ENCODE results near the gene IGSF1. TPM values are rescaled to one million over a fixed set of nuclear protein-coding genes. Genes with fewer than 3 reads are reported as not detected.

Gene IGSF1, protein sequence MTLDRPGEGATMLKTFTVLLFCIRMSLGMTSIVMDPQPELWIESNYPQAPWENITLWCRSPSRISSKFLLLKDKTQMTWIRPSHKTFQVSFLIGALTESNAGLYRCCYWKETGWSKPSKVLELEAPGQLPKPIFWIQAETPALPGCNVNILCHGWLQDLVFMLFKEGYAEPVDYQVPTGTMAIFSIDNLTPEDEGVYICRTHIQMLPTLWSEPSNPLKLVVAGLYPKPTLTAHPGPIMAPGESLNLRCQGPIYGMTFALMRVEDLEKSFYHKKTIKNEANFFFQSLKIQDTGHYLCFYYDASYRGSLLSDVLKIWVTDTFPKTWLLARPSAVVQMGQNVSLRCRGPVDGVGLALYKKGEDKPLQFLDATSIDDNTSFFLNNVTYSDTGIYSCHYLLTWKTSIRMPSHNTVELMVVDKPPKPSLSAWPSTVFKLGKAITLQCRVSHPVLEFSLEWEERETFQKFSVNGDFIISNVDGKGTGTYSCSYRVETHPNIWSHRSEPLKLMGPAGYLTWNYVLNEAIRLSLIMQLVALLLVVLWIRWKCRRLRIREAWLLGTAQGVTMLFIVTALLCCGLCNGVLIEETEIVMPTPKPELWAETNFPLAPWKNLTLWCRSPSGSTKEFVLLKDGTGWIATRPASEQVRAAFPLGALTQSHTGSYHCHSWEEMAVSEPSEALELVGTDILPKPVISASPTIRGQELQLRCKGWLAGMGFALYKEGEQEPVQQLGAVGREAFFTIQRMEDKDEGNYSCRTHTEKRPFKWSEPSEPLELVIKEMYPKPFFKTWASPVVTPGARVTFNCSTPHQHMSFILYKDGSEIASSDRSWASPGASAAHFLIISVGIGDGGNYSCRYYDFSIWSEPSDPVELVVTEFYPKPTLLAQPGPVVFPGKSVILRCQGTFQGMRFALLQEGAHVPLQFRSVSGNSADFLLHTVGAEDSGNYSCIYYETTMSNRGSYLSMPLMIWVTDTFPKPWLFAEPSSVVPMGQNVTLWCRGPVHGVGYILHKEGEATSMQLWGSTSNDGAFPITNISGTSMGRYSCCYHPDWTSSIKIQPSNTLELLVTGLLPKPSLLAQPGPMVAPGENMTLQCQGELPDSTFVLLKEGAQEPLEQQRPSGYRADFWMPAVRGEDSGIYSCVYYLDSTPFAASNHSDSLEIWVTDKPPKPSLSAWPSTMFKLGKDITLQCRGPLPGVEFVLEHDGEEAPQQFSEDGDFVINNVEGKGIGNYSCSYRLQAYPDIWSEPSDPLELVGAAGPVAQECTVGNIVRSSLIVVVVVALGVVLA (N-terminal part only)
- total RNA-seq (not detected), polyA plus RNA-seq (not detected), total RNA-seq (0 to 0.06 (median 0) reads per million in 6 experiments)

GRCh38 chrX:131288738-131289511 is at the start of gene IGSF1:
Gene IGSF1, minus strand, starts transcription at chrX:131289306. Its CDS starts 2,632 bp downstream, at chrX:131286674.
- H3K27ac Mint-ChIP-seq = no peak within 1 kb of the TSS
- H3K4me3 Mint-ChIP-seq = peak within 1 kb of the TSS in 6 of 10 donors; percentile 39 to 54 (median 50)

GRCh38 chrX:131332331-131332730 is 43.2 kb upstream of the IGSF1 start:
- no peak for DNase-seq
- H3K27me3 Mint-ChIP-seq = peaks cover 0 to 4% (median 1%) of the 10 kb centered on the region in 5 donors
- no peak for ATAC-seq
- H3K36me3 Mint-ChIP-seq = no peaks in the 10 kb centered on the region
- H3K9me3 Mint-ChIP-seq = peaks cover 0 to 12% (median 0%) of the 10 kb centered on the region in 9 donors
- H3K27ac Mint-ChIP-seq = no peak overlapping the region
- POLR2A ChIA-PET = no interaction called here
- H3K4me3 Mint-ChIP-seq = no peak overlapping the region
- H3K4me1 Mint-ChIP-seq = no peaks in the 10 kb centered on the region

More at GRCh38 chrX:131288738-131289511, at the start of gene IGSF1:
- ATAC-seq = no peak
- no peaks in the 10 kb centered on the region for H3K36me3 Mint-ChIP-seq
- no peak for DNase-seq
- peaks cover 0 to 5% (median 2%) of the 10 kb centered on the region in 4 donors for H3K4me1 Mint-ChIP-seq
- POLR2A ChIA-PET = no interaction called here
- peaks cover 0 to 5% (median 0%) of the 10 kb centered on the region in 9 donors for H3K9me3 Mint-ChIP-seq
- peaks cover 2 to 34% (median 13%) of the 10 kb centered on the region in 5 donors for H3K27me3 Mint-ChIP-seq

DNA sequence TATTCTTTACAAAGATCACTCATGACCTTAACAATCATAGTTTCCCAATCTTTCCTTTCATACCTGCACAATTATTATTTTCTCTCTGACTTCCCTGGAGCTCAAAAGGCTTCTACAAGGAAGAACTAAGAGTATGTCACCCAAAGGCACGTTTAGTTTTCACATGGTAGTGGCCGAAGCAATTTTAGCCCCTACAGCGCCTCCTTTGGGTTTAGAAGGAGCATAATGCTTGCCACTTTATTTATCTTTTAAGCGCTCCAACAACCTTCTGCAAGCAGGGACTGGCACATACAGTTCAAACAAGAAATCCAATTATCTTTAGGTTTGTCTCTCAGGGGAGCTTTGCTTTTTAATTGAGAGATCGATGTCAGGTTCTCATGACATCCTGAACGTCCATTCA is 42.0 kb upstream of the IGSF1 start:
- no peaks in the 10 kb centered on the region for H3K4me1 Mint-ChIP-seq
- H3K9me3 Mint-ChIP-seq = peaks cover 0 to 21% (median 6%) of the 10 kb centered on the region in 9 donors
- H3K36me3 Mint-ChIP-seq = peaks cover 0 to 5% (median 2%) of the 10 kb centered on the region in 3 donors
- ATAC-seq (no peak), DNase-seq (no peak)
- H3K4me3 Mint-ChIP-seq = no peak overlapping the region
- H3K27ac Mint-ChIP-seq = no peak overlapping the region
- POLR2A ChIA-PET = no interaction called here
- H3K27me3 Mint-ChIP-seq = peaks cover 0 to 5% (median 1%) of the 10 kb centered on the region in 5 donors

- no peak for DNase-seq
- no peak overlapping the region for H3K4me3 Mint-ChIP-seq
- ATAC-seq = no peak
- H3K27ac Mint-ChIP-seq = no peak overlapping the region
- POLR2A ChIA-PET = no interaction called here
- peaks cover 0 to 24% (median 6%) of the 10 kb centered on the region in 9 donors for H3K9me3 Mint-ChIP-seq
- no peaks in the 10 kb centered on the region for H3K4me1 Mint-ChIP-seq
- peaks cover 0 to 5% (median 2%) of the 10 kb centered on the region in 3 donors for H3K36me3 Mint-ChIP-seq
- peaks cover 0 to 4% (median 1%) of the 10 kb centered on the region in 5 donors for H3K27me3 Mint-ChIP-seq
These were observed 41.6 kb upstream of the IGSF1 start for GRCh38 chrX:131330735-131331134.

- Mint-ChIP-seq H3K27me3 (peaks cover 0 to 11% (median 0%) of the 10 kb centered on the region in 5 donors), H3K9me3 (peaks cover 0 to 12% (median 5%) of the 10 kb centered on the region in 9 donors), H3K36me3 (peaks cover 0 to 5% (median 2%) of the 10 kb centered on the region in 3 donors), H3K4me1 (no peaks in the 10 kb centered on the region), H3K27ac (no peak overlapping the region), H3K4me3 (no peak overlapping the region)
- ATAC-seq (no peak), DNase-seq (no peak)
- POLR2A ChIA-PET = no interaction called here
These were observed 33.5 kb upstream of the IGSF1 start for GRCh38 chrX:131322651-131323050.

DNA sequence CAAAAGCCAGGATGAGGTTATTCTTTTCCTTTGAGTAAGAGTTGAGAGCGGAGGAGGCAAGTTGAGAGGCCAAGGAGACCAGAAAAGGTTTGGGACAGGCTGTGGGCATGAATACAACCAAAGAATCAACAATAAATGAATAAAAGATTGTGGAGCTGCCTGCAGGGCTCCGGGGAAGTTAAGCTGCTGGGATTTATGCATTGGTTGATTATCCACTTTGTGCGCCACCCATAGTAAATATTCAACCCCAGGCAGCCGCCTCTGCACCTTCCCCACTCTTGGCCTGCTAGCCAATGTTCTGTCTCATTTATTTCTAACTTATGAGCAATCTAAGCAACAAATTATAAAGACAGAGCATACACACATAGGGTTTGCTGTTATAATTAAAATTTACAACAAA is 28.2 kb upstream of the IGSF1 start:
- no peaks in the 10 kb centered on the region for H3K27me3 Mint-ChIP-seq
- no peaks in the 10 kb centered on the region for H3K9me3 Mint-ChIP-seq
- no peak overlapping the region for H3K4me3 Mint-ChIP-seq
- H3K4me1 Mint-ChIP-seq = no peaks in the 10 kb centered on the region
- no peaks in the 10 kb centered on the region for H3K36me3 Mint-ChIP-seq
- DNase-seq (no peak), ATAC-seq (no peak)
- POLR2A ChIA-PET = no interaction called here
- no peak overlapping the region for H3K27ac Mint-ChIP-seq

- Mint-ChIP-seq H3K4me1 (no peaks in the 10 kb centered on the region), H3K9me3 (no peaks in the 10 kb centered on the region), H3K27me3 (no peaks in the 10 kb centered on the region), H3K36me3 (no peaks in the 10 kb centered on the region), H3K4me3 (no peak overlapping the region), H3K27ac (no peak overlapping the region)
- DNase-seq (no peak), ATAC-seq (no peak)
- POLR2A ChIA-PET = no interaction called here
These were observed 27.2 kb upstream of the IGSF1 start for GRCh38 chrX:131316260-131316659.

DNA sequence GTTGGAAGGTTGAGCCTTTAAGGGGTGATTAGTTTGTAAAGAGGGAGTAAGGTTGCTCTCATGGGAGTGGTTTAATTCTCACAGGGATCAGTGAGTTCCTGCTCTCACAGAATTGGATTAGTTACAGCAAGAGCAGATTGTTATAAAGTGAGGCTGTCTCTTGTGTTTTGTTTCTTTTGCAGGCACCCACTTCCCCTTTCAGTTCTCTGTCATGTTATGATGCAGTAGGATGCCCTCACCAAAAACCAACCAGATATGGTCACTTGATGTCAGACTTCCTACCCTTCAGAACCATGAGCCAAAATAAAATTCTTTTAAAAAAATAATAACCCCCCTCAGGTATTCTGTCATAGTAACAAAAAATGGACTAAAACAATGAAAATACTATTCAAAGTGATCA is 19.9 kb upstream of the IGSF1 start:
- no peak overlapping the region for H3K4me3 Mint-ChIP-seq
- DNase-seq (no peak), ATAC-seq (no peak)
- H3K9me3 Mint-ChIP-seq = no peaks in the 10 kb centered on the region
- no peaks in the 10 kb centered on the region for H3K36me3 Mint-ChIP-seq
- peaks cover 0 to 6% (median 0%) of the 10 kb centered on the region in 5 donors for H3K27me3 Mint-ChIP-seq
- no peaks in the 10 kb centered on the region for H3K4me1 Mint-ChIP-seq
- no peak overlapping the region for H3K27ac Mint-ChIP-seq
- POLR2A ChIA-PET = no interaction called here

DNA sequence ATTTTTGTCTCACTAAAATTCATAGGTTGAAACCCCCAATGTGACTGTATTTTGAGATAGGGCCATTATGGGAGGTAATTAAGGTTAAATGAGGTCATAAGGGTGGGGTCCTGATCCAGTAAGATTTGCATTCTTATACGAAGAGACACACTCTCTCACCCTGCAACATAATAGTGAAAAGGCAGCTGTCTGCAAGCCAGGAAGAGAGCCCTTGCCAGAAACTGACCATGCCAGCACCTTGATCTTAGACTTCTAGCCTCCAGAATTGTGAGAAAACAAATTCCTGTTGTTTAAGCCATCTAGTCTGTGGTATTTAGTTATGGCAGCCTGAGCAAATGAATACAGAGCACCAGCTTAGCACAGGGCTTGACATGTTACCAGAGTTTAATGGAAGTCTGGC is 17.5 kb upstream of the IGSF1 start:
- POLR2A ChIA-PET = no interaction called here
- no peaks in the 10 kb centered on the region for H3K9me3 Mint-ChIP-seq
- no peaks in the 10 kb centered on the region for H3K36me3 Mint-ChIP-seq
- DNase-seq = no peak
- no peak overlapping the region for H3K27ac Mint-ChIP-seq
- peaks cover 0 to 6% (median 4%) of the 10 kb centered on the region in 5 donors for H3K27me3 Mint-ChIP-seq
- no peaks in the 10 kb centered on the region for H3K4me1 Mint-ChIP-seq
- no peak for ATAC-seq
- H3K4me3 Mint-ChIP-seq = no peak overlapping the region

DNA sequence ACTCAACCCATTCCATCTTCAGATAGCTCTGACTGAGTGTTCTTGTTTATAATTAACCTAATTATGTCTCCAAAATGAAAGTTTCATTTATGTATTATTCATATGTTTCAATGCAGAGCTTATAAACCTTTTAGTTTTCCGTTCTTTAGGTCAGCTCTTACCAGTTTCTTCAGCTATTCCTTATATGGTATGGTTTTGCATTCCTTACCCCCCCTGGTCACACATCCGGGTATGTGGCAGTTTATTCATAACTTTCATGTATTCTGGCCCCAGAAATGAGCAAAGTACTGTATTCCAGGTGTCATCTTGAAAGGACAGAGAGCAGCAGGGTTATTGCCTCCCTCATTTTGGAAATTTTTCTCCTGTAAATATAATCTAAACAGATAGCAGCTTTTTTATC is 16.8 kb upstream of the IGSF1 start:
- peaks cover 0 to 6% (median 4%) of the 10 kb centered on the region in 5 donors for H3K27me3 Mint-ChIP-seq
- no peaks in the 10 kb centered on the region for H3K36me3 Mint-ChIP-seq
- POLR2A ChIA-PET = no interaction called here
- DNase-seq = no peak
- ATAC-seq = no peak
- H3K4me3 Mint-ChIP-seq = no peak overlapping the region
- H3K27ac Mint-ChIP-seq = no peak overlapping the region
- H3K4me1 Mint-ChIP-seq = no peaks in the 10 kb centered on the region
- no peaks in the 10 kb centered on the region for H3K9me3 Mint-ChIP-seq

GRCh38 chrX:131302701-131303100 is 13.6 kb upstream of the IGSF1 start:
- H3K4me1 Mint-ChIP-seq = no peaks in the 10 kb centered on the region
- H3K36me3 Mint-ChIP-seq = no peaks in the 10 kb centered on the region
- DNase-seq (no peak), ATAC-seq (no peak)
- H3K4me3 Mint-ChIP-seq = no peak overlapping the region
- POLR2A ChIA-PET = no interaction called here
- H3K27ac Mint-ChIP-seq = no peak overlapping the region
- H3K27me3 Mint-ChIP-seq = peaks cover 0 to 5% (median 4%) of the 10 kb centered on the region in 5 donors
- no peaks in the 10 kb centered on the region for H3K9me3 Mint-ChIP-seq

DNA sequence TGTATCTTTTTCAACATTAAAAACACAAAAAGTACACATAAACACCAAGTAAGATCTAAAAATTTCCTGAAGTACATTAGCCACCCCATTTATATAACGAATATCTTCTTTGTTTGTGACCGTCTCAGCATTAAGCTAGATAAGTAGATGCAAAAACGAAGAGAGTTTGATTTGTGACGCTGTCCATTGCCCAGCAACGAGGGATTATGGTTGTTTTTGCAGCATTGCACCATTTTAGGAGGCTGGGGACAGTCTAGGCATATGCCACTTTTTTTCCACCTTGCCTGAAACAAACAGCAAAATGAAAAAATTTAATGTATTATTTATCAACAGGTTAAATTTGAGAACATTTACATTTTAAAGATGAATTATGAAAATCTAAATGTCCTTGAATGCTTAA is 12.0 kb upstream of the IGSF1 start:
- POLR2A ChIA-PET = no interaction called here
- no peak for DNase-seq
- ATAC-seq = no peak
- no peaks in the 10 kb centered on the region for H3K36me3 Mint-ChIP-seq
- no peaks in the 10 kb centered on the region for H3K9me3 Mint-ChIP-seq
- no peaks in the 10 kb centered on the region for H3K4me1 Mint-ChIP-seq
- H3K27me3 Mint-ChIP-seq = peaks cover 0 to 4% (median 2%) of the 10 kb centered on the region in 5 donors
- no peak overlapping the region for H3K27ac Mint-ChIP-seq
- H3K4me3 Mint-ChIP-seq = no peak overlapping the region

All from naive thymus-derived CD8-positive, alpha-beta T cell (primary cell).